Stimulated activated CD8-positive, alpha-beta memory T cell treated with anti-CD3 and anti-CD28 coated beads, Interleukin-4, amount 100 ng/mL, for 48 hours (primary cell): ENCODE data around the gene CTXN1.
A peak's percentile ranks its signal among the peaks of the same experiment; 100 is the strongest.
"Not testable (repeated sequence)": the region's sequence is repeated elsewhere in the genome, so short reads cannot be mapped to it uniquely, and the experiment has no call there.

Source experiments
- DNase-seq: peaks from one replicate; pipeline ENCODE4 v3.0.0-alpha.2; 2020

Gene CTXN1

GRCh38 chr19:7926021-7926726 is at the start of gene CTXN1:
CTXN1 (minus strand) TSS chr19:7926135; CDS start chr19:7925538, 597 bp downstream.
- peak; percentile 87 for DNase-seq

GRCh38 chr19:7975037-7975436 is 49.1 kb upstream of the CTXN1 start:
- no peak for DNase-seq

- DNase-seq: no peak
Observed at GRCh38 chr19:7973883-7974282, 47.9 kb upstream of the CTXN1 start.

GRCh38 chr19:7971553-7972520 is 45.9 kb upstream of the CTXN1 start:
- DNase-seq: no peak

GRCh38 chr19:7970716-7971448 is 44.9 kb upstream of the CTXN1 start:
- DNase-seq: peak; percentile 45

GRCh38 chr19:7969555-7969939 is 43.6 kb upstream of the CTXN1 start:
- DNase-seq: no peak

GRCh38 chr19:7968796-7969554 is 43.0 kb upstream of the CTXN1 start:
- no peak for DNase-seq

- DNase-seq: no peak
Observed at GRCh38 chr19:7968008-7968795, 42.3 kb upstream of the CTXN1 start.

- no peak for DNase-seq
Observed at GRCh38 chr19:7965921-7966665, 40.2 kb upstream of the CTXN1 start.

- no peak for DNase-seq
Observed at GRCh38 chr19:7965259-7965841, 39.4 kb upstream of the CTXN1 start.

- DNase-seq: no peak
Observed at GRCh38 chr19:7963566-7963965, 37.6 kb upstream of the CTXN1 start.

- no peak for DNase-seq
Observed at GRCh38 chr19:7962644-7963268, 36.8 kb upstream of the CTXN1 start.

- no peak for DNase-seq
Observed at GRCh38 chr19:7961920-7962626, 36.1 kb upstream of the CTXN1 start.

- DNase-seq: not testable (repeated sequence)
Observed at GRCh38 chr19:7961082-7961481, 35.1 kb upstream of the CTXN1 start.

GRCh38 chr19:7959211-7959610 is 33.3 kb upstream of the CTXN1 start:
- no peak for DNase-seq

GRCh38 chr19:7955696-7956095 is 29.8 kb upstream of the CTXN1 start:
- no peak for DNase-seq

GRCh38 chr19:7953576-7953975 is 27.6 kb upstream of the CTXN1 start:
- no peak for DNase-seq

- DNase-seq: no peak
Observed at GRCh38 chr19:7953060-7953459, 27.1 kb upstream of the CTXN1 start.

GRCh38 chr19:7947939-7948338 is 22.0 kb upstream of the CTXN1 start:
- DNase-seq: no peak
